Duodenal mucosa (tissue), 2 donors: ENCODE measurements around the gene OBP2B.

Experiments used
- H3K27ac ChIP-seq: one replicate; pipeline ENCODE4 v1.7.0; 2013; ENCODE audit warnings: low read depth, low read length
- H3K27me3 ChIP-seq, 2 donors: one replicate each; pipeline ENCODE4 v1.7.0; 2013; ENCODE audit warnings: low read length in 2 of 2, control low read depth in 1 of 2; ENCODE audit not compliant: insufficient read depth in 2 of 2, control insufficient read depth in 1 of 2
- H3K36me3 ChIP-seq, 2 donors: one replicate each; pipeline ENCODE4 v1.7.0; 2013; ENCODE audit warnings: low read length in 2 of 2, control low read depth in 1 of 2; ENCODE audit not compliant: insufficient read depth in 2 of 2, control insufficient read depth in 1 of 2
- H3K4me1 ChIP-seq, 2 donors: one replicate each; pipeline ENCODE4 v1.7.0; 2013; ENCODE audit warnings: low read length in 2 of 2, control low read depth in 1 of 2; ENCODE audit not compliant: insufficient read depth in 2 of 2, control insufficient read depth in 1 of 2
- H3K4me3 ChIP-seq, 2 donors: one replicate each; pipeline ENCODE4 v1.7.0; 2013; ENCODE audit warnings: low read length in 2 of 2, low read depth in 1 of 2
- H3K9ac ChIP-seq, 2 donors: one replicate each; pipeline ENCODE4 v1.7.0; 2013; ENCODE audit warnings: low read length in 2 of 2, low read depth in 1 of 2
- H3K9me3 ChIP-seq, 2 donors: one replicate each; pipeline ENCODE4 v1.7.0; 2013; ENCODE audit warnings: low read length in 2 of 2, control low read depth in 1 of 2; ENCODE audit not compliant: control insufficient read depth in 1 of 2

The OBP2B gene

GRCh38 chr9:133160742-133161546 is 48.1 kb downstream of the OBP2B start:
- no peaks in the 10 kb centered on the region for H3K9me3 ChIP-seq
- no peaks in the 10 kb centered on the region for H3K36me3 ChIP-seq
- no peaks in the 10 kb centered on the region for H3K27me3 ChIP-seq
- H3K4me3 ChIP-seq = no peak overlapping the region
- H3K27ac ChIP-seq = no peak overlapping the region
- H3K4me1 ChIP-seq = peaks cover 10 to 15% of the 10 kb centered on the region in 2 donors
- H3K9ac ChIP-seq = peak overlapping the region in 1 of 2 donors; percentile 14

- H3K27me3 ChIP-seq = no peaks in the 10 kb centered on the region
- H3K4me1 ChIP-seq = peaks cover 4 to 8% of the 10 kb centered on the region in 2 donors
- no peak overlapping the region for H3K4me3 ChIP-seq
- no peaks in the 10 kb centered on the region for H3K36me3 ChIP-seq
- no peak overlapping the region for H3K9ac ChIP-seq
- H3K27ac ChIP-seq = no peak overlapping the region
- no peaks in the 10 kb centered on the region for H3K9me3 ChIP-seq
Observed at GRCh38 chr9:133158695-133159094, 50.4 kb downstream of the OBP2B start.
